Measurements from ENCODE around the gene MIA2. TPM values are rescaled to one million over a fixed set of nuclear protein-coding genes. Genes with fewer than 3 reads are reported as not detected.
"Not testable (repeated sequence)": the region's sequence is repeated elsewhere in the genome, so short reads cannot be mapped to it uniquely, and the experiment has no call there.

Gene MIA2
- total and polyA plus RNA-seq, 4 donors = 39.2 to 106 (median 56.4) TPM

DNA sequence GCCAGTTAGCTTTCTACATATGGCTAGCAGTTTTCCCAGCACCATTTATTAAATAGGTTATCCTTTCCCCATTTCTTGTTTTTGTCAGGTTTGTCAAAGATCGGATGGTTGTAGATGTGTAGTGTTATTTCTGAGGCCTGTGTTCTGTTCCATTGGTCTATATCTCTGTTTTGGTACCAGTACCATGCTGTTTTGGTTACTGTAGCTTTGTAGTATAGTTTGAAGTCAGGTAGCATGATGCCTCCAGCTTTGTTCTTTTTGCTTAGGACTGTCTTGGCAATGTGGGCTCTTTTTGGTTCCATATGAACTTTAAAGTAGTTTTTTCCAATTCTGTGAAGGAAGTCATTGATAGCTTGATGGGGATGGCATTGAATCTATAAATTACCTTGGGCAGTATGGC is 28.5 kb downstream of the MIA2 start:
- not testable (repeated sequence) for H3K4me3 ChIP-seq (ENCODE audit: low read depth in 1 of 3, low read length in 3 of 3); H3K9me3 ChIP-seq (ENCODE audit: control insufficient read depth in 4 of 4, low read length in 3 of 4)
- 92% methylated on average over 1 of the region's 1 CpG for WGBS

DNA sequence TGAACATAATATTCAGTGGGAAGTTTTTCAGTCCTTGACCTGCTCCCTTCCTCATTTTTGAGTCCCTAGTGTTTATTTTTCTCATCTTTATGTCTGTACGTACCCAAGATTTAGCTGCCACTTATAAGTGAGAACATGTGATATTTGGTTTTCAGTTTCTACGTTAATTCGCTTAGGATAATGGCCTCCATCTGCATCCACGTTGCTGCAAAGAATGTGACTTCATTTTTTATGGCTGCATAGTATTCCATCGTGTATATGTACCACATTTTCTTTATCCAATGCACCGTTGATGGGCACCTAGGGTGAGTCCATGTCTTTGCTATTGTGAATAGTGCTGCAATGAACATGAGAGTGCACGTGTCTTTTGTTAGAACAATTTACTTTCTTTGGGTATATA is 30.3 kb downstream of the MIA2 start:
- no peak for DNase-seq (ENCODE audit: low spot score)
- H3K9me3 ChIP-seq (ENCODE audit: control insufficient read depth in 4 of 4, low read length in 3 of 4) = no peaks in the 10 kb centered on the region
- TF ChIP-seq YY1 (IDR thresholded peaks at IDR 0.05) = no peak
- TF ChIP-seq SP1 (IDR thresholded peaks at IDR 0.05) = no peak
- TF ChIP-seq FOXA1 (IDR thresholded peaks at IDR 0.05) = no peak
- TF ChIP-seq, protein P1, sequence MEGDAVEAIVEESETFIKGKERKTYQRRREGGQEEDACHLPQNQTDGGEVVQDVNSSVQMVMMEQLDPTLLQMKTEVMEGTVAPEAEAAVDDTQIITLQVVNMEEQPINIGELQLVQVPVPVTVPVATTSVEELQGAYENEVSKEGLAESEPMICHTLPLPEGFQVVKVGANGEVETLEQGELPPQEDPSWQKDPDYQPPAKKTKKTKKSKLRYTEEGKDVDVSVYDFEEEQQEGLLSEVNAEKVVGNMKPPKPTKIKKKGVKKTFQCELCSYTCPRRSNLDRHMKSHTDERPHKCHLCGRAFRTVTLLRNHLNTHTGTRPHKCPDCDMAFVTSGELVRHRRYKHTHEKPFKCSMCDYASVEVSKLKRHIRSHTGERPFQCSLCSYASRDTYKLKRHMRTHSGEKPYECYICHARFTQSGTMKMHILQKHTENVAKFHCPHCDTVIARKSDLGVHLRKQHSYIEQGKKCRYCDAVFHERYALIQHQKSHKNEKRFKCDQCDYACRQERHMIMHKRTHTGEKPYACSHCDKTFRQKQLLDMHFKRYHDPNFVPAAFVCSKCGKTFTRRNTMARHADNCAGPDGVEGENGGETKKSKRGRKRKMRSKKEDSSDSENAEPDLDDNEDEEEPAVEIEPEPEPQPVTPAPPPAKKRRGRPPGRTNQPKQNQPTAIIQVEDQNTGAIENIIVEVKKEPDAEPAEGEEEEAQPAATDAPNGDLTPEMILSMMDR (IDR thresholded peaks at IDR 0.05; ENCODE audit: low read depth, low read length, missing input control) = no peak
- no peak for TF ChIP-seq JUND (IDR thresholded peaks at IDR 0.05)
- TF ChIP-seq RXRA (IDR thresholded peaks at IDR 0.05) = no peak
- no peak for TF ChIP-seq NR2F2 (IDR thresholded peaks at IDR 0.05)
- no peak for TF ChIP-seq RAD21 (IDR thresholded peaks at IDR 0.05)
- TF ChIP-seq EGR1 (IDR thresholded peaks at IDR 0.05; ENCODE audit: low read depth in 2 of 2) = no peak
- no peak for TF ChIP-seq HNF4A (conservative IDR thresholded peaks at IDR 0.05)
- TF ChIP-seq, protein P2, sequence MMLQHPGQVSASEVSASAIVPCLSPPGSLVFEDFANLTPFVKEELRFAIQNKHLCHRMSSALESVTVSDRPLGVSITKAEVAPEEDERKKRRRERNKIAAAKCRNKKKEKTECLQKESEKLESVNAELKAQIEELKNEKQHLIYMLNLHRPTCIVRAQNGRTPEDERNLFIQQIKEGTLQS (IDR thresholded peaks at IDR 0.05) = no peak
- TF ChIP-seq, protein P3, sequence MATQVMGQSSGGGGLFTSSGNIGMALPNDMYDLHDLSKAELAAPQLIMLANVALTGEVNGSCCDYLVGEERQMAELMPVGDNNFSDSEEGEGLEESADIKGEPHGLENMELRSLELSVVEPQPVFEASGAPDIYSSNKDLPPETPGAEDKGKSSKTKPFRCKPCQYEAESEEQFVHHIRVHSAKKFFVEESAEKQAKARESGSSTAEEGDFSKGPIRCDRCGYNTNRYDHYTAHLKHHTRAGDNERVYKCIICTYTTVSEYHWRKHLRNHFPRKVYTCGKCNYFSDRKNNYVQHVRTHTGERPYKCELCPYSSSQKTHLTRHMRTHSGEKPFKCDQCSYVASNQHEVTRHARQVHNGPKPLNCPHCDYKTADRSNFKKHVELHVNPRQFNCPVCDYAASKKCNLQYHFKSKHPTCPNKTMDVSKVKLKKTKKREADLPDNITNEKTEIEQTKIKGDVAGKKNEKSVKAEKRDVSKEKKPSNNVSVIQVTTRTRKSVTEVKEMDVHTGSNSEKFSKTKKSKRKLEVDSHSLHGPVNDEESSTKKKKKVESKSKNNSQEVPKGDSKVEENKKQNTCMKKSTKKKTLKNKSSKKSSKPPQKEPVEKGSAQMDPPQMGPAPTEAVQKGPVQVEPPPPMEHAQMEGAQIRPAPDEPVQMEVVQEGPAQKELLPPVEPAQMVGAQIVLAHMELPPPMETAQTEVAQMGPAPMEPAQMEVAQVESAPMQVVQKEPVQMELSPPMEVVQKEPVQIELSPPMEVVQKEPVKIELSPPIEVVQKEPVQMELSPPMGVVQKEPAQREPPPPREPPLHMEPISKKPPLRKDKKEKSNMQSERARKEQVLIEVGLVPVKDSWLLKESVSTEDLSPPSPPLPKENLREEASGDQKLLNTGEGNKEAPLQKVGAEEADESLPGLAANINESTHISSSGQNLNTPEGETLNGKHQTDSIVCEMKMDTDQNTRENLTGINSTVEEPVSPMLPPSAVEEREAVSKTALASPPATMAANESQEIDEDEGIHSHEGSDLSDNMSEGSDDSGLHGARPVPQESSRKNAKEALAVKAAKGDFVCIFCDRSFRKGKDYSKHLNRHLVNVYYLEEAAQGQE (IDR thresholded peaks at IDR 0.05) = no peak
- TF ChIP-seq, protein P4, sequence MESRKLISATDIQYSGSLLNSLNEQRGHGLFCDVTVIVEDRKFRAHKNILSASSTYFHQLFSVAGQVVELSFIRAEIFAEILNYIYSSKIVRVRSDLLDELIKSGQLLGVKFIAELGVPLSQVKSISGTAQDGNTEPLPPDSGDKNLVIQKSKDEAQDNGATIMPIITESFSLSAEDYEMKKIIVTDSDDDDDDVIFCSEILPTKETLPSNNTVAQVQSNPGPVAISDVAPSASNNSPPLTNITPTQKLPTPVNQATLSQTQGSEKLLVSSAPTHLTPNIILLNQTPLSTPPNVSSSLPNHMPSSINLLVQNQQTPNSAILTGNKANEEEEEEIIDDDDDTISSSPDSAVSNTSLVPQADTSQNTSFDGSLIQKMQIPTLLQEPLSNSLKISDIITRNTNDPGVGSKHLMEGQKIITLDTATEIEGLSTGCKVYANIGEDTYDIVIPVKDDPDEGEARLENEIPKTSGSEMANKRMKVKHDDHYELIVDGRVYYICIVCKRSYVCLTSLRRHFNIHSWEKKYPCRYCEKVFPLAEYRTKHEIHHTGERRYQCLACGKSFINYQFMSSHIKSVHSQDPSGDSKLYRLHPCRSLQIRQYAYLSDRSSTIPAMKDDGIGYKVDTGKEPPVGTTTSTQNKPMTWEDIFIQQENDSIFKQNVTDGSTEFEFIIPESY (IDR thresholded peaks at IDR 0.05) = no peak
- no peak overlapping the region for H3K4me3 ChIP-seq (ENCODE audit: low read depth in 1 of 3, low read length in 3 of 3)
- WGBS = 92% methylated on average over 7 of the region's 7 CpGs
- no peak overlapping the region for H3K9ac ChIP-seq (ENCODE audit: low read depth in 1 of 2, low read length in 2 of 2)
- no peaks in the 10 kb centered on the region for H3K27me3 ChIP-seq (ENCODE audit: control insufficient read depth in 4 of 4, insufficient read depth in 4 of 4, low read length in 3 of 4)
- peaks cover 0 to 22% (median 19%) of the 10 kb centered on the region in 4 donors for H3K4me1 ChIP-seq (ENCODE audit: control insufficient read depth in 4 of 4, insufficient read depth in 4 of 4, low read length in 3 of 4)
- peaks cover 0 to 6% (median under 1%) of the 10 kb centered on the region in 4 donors for H3K36me3 ChIP-seq (ENCODE audit: control insufficient read depth in 4 of 4, insufficient read depth in 3 of 4, low read depth in 1 of 4, low read length in 3 of 4)
- no peak overlapping the region for H3K27ac ChIP-seq (ENCODE audit: low read depth in 1 of 2, low read length in 2 of 2)

More for the DNA sequence above, 28.5 kb downstream of the MIA2 start:
- H3K9ac ChIP-seq (ENCODE audit: low read depth in 1 of 2, low read length in 2 of 2); H3K27ac ChIP-seq (ENCODE audit: low read depth in 1 of 2, low read length in 2 of 2); H3K27me3 ChIP-seq (ENCODE audit: control insufficient read depth in 4 of 4, insufficient read depth in 4 of 4, low read length in 3 of 4); DNase-seq (ENCODE audit: low spot score); H3K36me3 ChIP-seq (ENCODE audit: control insufficient read depth in 4 of 4, insufficient read depth in 3 of 4, low read depth in 1 of 4, low read length in 3 of 4): not testable (repeated sequence)
- peaks cover 0 to 11% (median 8%) of the 10 kb centered on the region in 4 donors for H3K4me1 ChIP-seq (ENCODE audit: control insufficient read depth in 4 of 4, insufficient read depth in 4 of 4, low read length in 3 of 4)

Measured in liver (tissue), 9 donors.